Astrocyte of the spinal cord (primary cell): ENCODE measurements around the gene HPD.
"Not testable (repeated sequence)": the region's sequence is repeated elsewhere in the genome, so short reads cannot be mapped to it uniquely, and the experiment has no call there.

ENCODE experiments used
- DNase-seq: peaks from one replicate; pipeline ENCODE4 v3.0.0; 2011; ENCODE audit warnings: low read depth, low spot score
- H3K4me3 ChIP-seq: 2 replicates; pipeline ENCODE4 v1.5.1; 2011; ENCODE audit warnings: low read depth, mild to moderate bottlenecking, low read length, moderate library complexity
- CTCF ChIP-seq: IDR thresholded peaks from 2 replicates; pipeline ENCODE4 v1.5.1; 2012; ENCODE audit warnings: low read depth, mild to moderate bottlenecking, low read length, inconsistent platforms
- in situ Hi-C: cut with HindIII; loops from 2 replicates; pipeline ENCODE4 v1.10.0; 2017; ENCODE audit warnings: low sequenced_read_pairs

HPD gene

GRCh38 chr12:121866331-121866730 lies 7.7 kb upstream of the HPD start:
- DNase-seq = no peak
- no peak for TF ChIP-seq CTCF
- H3K4me3 ChIP-seq = no peak overlapping the region
- in situ Hi-C loops = no loop called here

- in situ Hi-C loops = no loop called here
- no peak for TF ChIP-seq CTCF
- DNase-seq = peak; percentile 22
- no peak overlapping the region for H3K4me3 ChIP-seq
Measured at GRCh38 chr12:121861636-121862254, 3.1 kb upstream of the HPD start.

GRCh38 chr12:121860699-121861098 lies 2.0 kb upstream of the HPD start:
- DNase-seq, H3K4me3 ChIP-seq, in situ Hi-C loops: not testable (repeated sequence)

GRCh38 chr12:121860257-121860656 lies 1.6 kb upstream of the HPD start:
- no peak for TF ChIP-seq CTCF
- H3K4me3 ChIP-seq = no peak overlapping the region
- in situ Hi-C loops = no loop called here
- no peak for DNase-seq

GRCh38 chr12:121858318-121858661 lies 369 bp downstream of the HPD start:
- DNase-seq = no peak
- in situ Hi-C loops = no loop called here
- TF ChIP-seq CTCF = no peak
- no peak overlapping the region for H3K4me3 ChIP-seq

GRCh38 chr12:121857322-121858246 lies 1.1 kb downstream of the HPD start:
- in situ Hi-C loops = no loop called here
- DNase-seq = no peak
- TF ChIP-seq CTCF = no peak
- H3K4me3 ChIP-seq = no peak overlapping the region

- H3K4me3 ChIP-seq, DNase-seq, in situ Hi-C loops: not testable (repeated sequence)
Measured at GRCh38 chr12:121852392-121852791, 6.3 kb downstream of the HPD start.
